ENCODE results near the gene ST3GAL3.

ST3GAL3 gene

DNA sequence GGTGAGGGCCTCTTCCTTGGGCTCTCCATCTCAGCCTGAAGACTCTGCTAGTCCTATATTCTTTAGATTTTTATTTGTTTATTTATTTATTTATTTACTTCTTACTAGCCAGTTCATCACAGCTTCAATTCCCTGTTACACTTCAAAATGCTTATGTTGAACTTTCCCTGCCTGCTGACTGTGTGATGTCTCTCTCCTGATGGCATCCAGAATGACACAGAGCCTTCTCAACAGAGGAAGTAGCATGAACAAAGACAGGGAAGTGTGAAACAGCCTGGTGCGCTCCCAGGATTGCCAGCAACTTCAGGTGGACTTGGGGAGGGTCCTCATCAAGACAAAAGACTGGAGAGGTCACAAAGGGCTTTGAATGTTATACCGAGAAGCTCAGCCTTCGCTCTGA, 235.1 kb downstream of the ST3GAL3 start:
- no peak for DNase-seq (ENCODE audit: low read depth)

- no peak for DNase-seq (ENCODE audit: low read depth)
Observed at GRCh38 chr1:43944860-43945259, 237.5 kb downstream of the ST3GAL3 start.

- no peak for DNase-seq (ENCODE audit: low read depth)
Observed at GRCh38 chr1:43945674-43946235, 238.4 kb downstream of the ST3GAL3 start.

DNA sequence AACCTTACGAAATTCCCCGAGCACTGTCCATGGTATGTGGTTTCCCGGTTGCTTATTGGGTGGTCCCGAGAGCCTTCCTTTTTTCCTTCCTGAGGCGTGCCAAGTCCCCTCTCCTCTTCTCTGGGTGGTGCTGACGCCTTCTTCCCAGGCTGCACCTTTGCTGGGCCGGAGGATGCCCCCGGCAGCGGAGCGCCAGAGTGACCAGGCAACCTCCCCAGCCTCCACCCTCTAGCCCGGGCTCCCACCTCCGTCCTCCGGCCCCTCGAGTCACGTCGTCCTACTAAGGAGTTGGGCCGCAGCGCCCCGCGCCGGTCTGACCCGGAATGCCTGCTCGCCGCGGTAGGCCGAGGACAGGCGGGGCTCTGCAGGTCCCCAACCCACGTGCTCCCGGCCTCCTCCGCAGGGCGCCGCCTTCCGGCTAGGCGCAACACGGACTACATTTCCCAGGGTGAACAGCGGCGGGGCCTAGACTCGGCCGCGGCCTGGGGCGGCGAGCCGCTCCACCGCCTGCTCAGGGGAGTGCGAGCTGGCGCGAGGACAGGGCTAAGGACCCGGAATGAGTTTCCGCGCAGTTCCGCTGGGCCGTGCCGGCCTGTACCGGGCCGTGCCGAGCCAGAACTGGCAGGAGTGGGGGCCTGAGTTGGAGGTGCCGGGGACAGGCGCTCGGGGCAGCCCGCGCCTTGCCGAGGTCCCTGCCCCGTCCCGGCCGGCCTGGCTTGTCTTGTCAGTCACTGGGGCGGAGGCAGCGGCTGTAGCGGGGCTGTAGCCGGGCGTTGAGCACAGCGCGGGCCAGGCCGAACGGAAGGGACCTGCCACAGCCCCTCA, 239.1 kb downstream of the ST3GAL3 start, which contains the start of gene IPO13:
IPO13 (plus strand) TSS at position 715 of the 825 bp plus-strand sequence. CDS start 651 bp downstream, outside the sequence.
- DNase-seq (ENCODE audit: low read depth) = peak; percentile 94

DNA sequence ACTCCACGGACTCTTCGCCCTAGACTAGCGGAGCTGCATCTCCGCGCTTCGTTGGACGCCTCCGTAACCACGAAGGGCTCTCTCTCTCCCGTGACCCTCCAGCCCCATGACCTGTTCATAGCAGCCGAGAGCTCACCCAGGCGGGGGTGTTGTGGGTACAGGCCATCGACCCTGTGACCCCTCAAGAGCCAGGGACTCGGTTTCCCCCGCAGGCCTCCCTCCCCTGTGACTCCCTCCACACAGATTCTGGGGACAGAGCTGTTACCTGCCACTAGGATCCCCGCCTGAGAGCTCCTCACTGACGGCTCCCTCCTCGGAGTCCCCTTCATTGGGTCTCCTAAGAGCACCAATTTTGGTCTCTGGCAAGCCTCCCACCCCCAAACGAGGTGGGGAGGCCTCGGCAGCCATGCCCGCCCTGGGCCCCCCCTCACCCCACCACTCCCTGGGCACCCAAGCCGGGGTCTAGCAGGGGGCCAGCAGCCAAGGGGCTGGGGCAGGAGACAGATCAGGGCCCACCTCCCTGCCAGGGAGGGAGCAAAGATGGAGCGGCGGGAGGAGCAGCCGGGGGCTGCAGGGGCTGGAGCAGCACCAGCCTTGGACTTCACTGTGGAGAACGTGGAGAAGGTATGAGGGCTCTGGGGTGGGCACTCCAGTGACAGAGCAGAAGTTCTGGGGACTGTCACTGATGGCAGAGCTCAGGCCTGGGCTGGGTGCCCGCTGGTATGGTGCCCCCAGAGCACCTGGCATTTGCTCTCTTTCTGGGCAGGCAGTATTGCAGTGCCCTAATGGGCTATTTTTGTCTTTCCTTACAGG, 239.9 kb downstream of the ST3GAL3 start:
- DNase-seq (ENCODE audit: low read depth) = no peak

DNA sequence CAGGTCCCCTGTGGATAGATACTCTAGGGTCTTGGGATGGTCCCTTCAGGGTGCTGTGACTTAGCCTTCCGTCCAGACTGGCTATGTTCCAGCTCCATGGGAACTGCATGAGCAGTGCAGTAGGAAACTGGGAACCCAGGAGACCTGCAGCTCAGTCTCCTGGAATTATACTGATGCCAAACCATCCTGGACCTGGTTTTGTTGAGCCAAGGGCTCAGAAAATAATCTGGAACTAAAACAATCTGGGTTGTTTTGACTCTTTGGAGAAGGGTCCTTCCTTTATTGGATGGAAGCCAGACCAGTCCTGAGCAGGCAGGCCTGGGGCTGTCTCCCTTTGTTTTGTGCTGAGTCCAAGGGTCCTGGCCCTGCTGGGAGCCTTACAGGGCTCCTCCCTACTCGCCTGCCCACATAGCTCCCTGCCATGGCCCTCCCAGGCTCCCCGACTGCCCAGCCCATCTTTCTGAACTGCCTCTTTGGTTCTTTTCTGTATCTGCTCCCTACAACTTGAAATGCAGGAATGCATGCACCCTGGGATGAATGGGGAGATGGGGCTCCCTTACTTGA, 240.6 kb downstream of the ST3GAL3 start:
- DNase-seq (ENCODE audit: low read depth) = no peak

- no peak for DNase-seq (ENCODE audit: low read depth)
Observed at GRCh38 chr1:43949678-43950077, 242.3 kb downstream of the ST3GAL3 start.

GRCh38 chr1:43951021-43951985, 244.0 kb downstream of the ST3GAL3 start:
- DNase-seq (ENCODE audit: low read depth) = no peak

DNA sequence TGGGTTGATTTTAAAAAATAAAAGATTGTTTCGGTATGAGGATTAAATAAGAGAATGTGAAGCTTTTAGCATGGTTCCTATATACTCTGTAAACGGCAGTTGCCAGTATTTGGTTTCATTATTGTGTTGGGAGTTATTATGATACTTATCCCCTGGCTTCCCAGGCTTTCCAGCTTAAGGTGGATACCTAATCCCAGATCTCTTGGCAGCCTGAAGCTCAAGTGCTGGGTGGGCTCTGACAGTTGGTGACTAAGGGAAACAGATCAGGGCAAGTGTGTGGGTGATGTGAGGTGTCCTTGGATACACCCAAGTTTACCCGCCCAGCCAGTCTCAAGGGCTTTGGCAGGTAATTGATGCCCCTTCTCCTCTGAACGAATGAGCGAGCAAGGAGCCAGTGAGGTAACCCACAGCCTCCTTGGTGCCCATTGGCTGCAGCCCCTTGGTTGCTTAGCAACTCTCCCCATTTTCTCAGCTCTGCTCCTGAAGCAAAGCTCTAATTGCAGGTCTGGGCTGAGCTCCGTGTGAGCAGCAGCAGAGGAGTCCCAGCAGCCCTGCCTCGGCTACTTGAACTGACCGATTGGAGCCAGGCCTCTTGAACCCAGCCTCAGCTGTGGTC, 245.5 kb downstream of the ST3GAL3 start:
- no peak for DNase-seq (ENCODE audit: low read depth)

DNA sequence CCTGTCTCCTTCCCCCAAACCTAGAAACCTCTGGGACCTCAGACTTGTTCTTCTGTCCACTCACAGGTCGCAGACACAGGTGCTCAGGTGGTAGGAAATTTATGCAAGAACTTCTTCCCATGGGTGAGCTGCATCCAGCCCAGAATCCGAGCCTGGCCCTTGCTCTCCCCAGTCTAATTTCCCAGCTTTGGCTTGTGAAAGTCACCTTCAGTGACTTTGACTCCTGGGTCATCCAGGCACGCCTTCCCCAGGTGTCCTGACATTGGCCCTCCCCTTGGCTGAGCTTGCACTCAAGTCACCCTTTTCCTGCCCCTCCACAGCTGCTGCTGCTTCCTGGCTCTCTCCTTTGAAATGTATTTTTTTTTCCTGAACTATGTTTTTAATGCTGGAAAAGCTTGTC, 246.0 kb downstream of the ST3GAL3 start:
- no peak for DNase-seq (ENCODE audit: low read depth)

- no peak for DNase-seq (ENCODE audit: low read depth)
Observed at GRCh38 chr1:43954036-43954435, 246.7 kb downstream of the ST3GAL3 start.

- no peak for DNase-seq (ENCODE audit: low read depth)
Observed at GRCh38 chr1:43956234-43956633, 248.9 kb downstream of the ST3GAL3 start.

- no peak for DNase-seq (ENCODE audit: low read depth)
Observed at GRCh38 chr1:43957407-43958040, 250.2 kb downstream of the ST3GAL3 start.

DNA sequence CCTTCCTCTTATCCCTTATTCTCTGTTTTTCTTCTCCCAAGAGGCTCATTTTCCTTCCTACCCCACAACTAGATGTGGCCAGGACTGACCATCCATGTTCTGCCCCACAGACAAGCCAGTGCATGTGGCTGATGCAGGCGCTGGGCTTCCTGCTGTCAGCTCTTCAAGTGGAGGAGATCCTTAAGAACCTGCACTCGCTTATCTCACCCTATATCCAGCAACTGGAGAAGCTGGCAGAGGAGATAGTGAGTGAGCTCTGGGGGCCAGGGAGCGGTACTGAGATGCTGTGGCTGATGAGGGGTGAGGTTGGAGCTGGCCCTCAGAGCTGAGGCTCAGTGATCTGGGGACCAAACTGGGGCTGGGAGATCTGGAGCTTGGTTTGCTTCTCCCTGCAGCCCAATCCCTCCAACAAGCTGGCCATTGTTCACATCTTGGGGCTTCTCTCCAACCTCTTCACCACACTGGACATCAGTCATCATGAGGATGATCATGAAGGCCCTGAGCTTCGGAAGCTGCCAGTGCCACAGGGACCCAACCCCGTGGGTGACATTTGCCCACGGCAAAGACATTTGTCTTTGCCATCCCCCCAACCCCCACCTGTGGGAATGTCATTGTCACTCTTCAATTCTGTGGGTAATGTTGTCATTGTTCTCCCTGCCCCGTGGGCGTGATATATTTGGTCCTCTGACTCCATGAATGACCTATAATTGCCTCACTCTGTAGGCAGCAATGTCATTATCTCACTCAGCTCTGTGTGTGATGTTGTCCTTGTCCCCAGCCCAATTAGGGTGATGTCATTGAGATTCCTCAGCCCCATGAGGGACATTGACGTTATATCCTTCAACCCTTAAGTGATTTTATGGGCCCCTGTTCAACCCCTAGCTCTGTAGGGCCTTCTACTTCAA, 251.3 kb downstream of the ST3GAL3 start:
- no peak for DNase-seq (ENCODE audit: low read depth)

DNA sequence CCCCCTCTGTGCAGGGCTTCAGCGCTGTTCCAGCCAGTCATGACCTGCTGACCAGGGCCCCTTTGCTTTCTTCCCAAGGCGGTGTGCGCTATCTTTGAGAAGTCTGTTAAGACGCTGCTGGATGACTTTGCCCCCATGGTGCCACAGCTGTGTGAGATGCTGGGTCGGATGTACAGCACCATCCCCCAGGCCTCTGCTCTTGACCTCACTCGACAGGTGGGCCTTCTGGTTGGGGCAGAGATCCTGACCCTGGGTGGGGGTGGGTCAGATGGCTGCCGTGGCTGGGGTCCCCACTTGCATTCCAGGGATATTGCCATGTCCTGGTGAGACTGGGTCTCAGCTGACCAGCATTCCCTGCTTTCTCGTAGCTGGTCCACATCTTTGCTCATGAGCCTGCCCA, 253.5 kb downstream of the ST3GAL3 start:
- DNase-seq (ENCODE audit: low read depth) = no peak

DNA sequence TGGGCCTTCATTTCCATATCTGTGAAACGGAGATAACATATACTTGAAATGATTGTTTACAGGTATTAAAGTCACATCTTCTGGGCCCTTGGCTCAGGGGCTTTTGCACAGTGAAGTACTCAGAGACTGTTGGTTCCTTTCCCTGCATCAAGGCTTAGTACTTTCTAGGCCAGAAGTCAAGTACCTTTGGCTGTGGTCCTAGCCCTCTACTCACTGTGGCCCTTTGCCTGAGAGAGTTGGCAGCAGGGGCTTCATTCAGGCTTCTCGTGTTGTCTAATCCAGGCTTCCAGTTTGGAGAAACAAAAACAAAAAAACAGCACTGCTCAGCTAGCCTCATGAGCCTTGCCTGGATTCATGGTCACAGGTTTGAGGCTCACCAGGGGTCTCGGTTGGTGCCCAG, 254.4 kb downstream of the ST3GAL3 start:
- no peak for DNase-seq (ENCODE audit: low read depth)

DNA sequence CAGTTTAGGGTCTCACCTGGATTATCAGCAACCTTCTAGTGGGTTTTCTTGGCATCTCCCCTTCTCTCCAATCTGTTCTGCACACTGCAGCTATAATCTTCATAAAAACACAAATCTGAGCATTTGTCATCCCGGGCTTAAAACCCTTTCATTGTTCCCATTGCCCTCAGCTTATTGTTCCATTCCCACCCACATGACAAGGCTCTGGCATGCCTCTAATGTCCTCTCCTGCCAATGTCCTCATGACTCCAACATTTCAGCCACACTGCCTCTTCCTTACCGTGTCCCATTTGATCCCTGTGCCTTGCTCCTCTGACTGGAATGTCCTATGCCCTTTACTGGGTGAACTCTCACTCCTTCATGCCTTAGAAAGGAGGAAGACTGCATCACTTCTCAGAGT, 255.0 kb downstream of the ST3GAL3 start:
- DNase-seq (ENCODE audit: low read depth) = no peak

- no peak for DNase-seq (ENCODE audit: low read depth)
Observed at GRCh38 chr1:43963006-43963405, 255.7 kb downstream of the ST3GAL3 start.

DNA sequence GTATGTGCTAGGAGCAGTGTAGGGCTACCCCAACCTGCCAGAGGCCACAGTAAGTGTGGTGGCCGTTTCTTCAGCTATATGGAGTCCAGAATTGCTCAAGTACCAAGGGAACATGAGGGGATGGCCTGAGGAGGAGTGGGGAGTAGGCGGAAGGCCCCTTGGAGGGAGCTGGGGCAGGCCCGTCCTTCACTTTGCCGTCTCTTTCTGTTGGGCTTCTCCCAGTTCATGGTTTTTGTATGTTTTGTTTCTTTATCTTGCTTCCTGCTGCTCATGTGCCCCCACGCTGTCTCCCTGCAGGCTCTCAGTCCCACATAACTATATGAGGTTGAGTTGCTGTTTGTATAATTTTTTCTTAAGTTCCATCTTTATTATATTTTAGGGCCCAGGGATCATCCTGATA, 256.6 kb downstream of the ST3GAL3 start:
- no peak for DNase-seq (ENCODE audit: low read depth)

Data from activated T-cell treated with anti-CD3 and anti-CD28 coated beads for 24 hours (primary cell).